DOHH2 (cell line): Measurements from ENCODE around the gene ODAD2.

Experiments
- H3F3A ChIP-seq: fragments of 200-600 bp; sonication (generic), shearing (Covaris generic); 2 replicates; pipeline ENCODE4 v1.6.0; 2016; ENCODE audit warnings: antibody characterized with exemption, mild to moderate bottlenecking; ENCODE audit not compliant: control insufficient read depth, insufficient read depth
- H3K27ac ChIP-seq: fragments of 200-600 bp; sonication (generic); 2 replicates; pipeline ENCODE4 v1.5.1; 2014; ENCODE audit warnings: low read depth, mild to moderate bottlenecking, low read length, moderate library complexity
- H3K27me3 ChIP-seq: fragments of 200-600 bp; sonication (generic); 2 replicates; pipeline ENCODE4 v1.6.1; 2014; ENCODE audit warnings: mild to moderate bottlenecking, low read length, mixed read lengths; ENCODE audit not compliant: control insufficient read depth
- H3K36me3 ChIP-seq: fragments of 200-600 bp; sonication (generic); 2 replicates; pipeline ENCODE4 v1.6.1; 2014; ENCODE audit warnings: mild to moderate bottlenecking, low read length, moderate library complexity, mixed read lengths; ENCODE audit not compliant: control insufficient read depth
- H3K4me1 ChIP-seq: fragments of 200-600 bp; sonication (generic); 2 replicates; pipeline ENCODE4 v1.6.1; 2014; ENCODE audit warnings: mild to moderate bottlenecking, low read length, mixed read lengths; ENCODE audit not compliant: control insufficient read depth
- H3K4me2 ChIP-seq: fragments of 200-600 bp; sonication (generic); 2 replicates; pipeline ENCODE4 v1.6.0; 2014; ENCODE audit warnings: mild to moderate bottlenecking, low read length, moderate library complexity
- H3K4me3 ChIP-seq: fragments of 200-600 bp; sonication (generic); 2 replicates; pipeline ENCODE4 v1.5.1; 2014; ENCODE audit warnings: mild to moderate bottlenecking, low read length, mixed read lengths
- H3K79me2 ChIP-seq: fragments of 200-600 bp; sonication (generic); 2 replicates; pipeline ENCODE4 v1.6.1; 2014; ENCODE audit warnings: mild to moderate bottlenecking, low read length, mixed read lengths; ENCODE audit not compliant: control insufficient read depth
- H3K9me2 ChIP-seq: fragments of 200-600 bp; sonication (generic); replicated peaks from 2 replicates; pipeline ENCODE4 v1.6.1; 2014; ENCODE audit warnings: mild to moderate bottlenecking, low read length, mixed read lengths; ENCODE audit not compliant: control insufficient read depth
- H3K9me3 ChIP-seq: fragments of 200-600 bp; sonication (generic); 2 replicates; pipeline ENCODE4 v1.6.1; 2014; ENCODE audit warnings: antibody characterized with exemption, low read length, mixed read lengths; ENCODE audit not compliant: control insufficient read depth, insufficient read depth
- H4K20me1 ChIP-seq: fragments of 200-600 bp; sonication (generic); 2 replicates; pipeline ENCODE4 v1.6.0; 2014; ENCODE audit warnings: low read depth, mild to moderate bottlenecking, antibody characterized with exemption, low read length, moderate library complexity; ENCODE audit not compliant: control insufficient read depth, insufficient read depth
- EZH2phosphoT487 ChIP-seq: fragments of 200-600 bp; sonication (generic); IDR thresholded peaks from 2 replicates; pipeline ENCODE4 v1.6.1; 2017; ENCODE audit warnings: borderline replicate concordance, mild to moderate bottlenecking, antibody characterized with exemption, low read length, moderate library complexity, mixed read lengths
- TF ChIP-seq, protein P1 (sequence below): fragments of 200-600 bp; sonication (generic); IDR thresholded peaks from one replicate; pipeline ENCODE4 v1.5.1; 2014; ENCODE audit warnings: antibody characterized with exemption, mild to moderate bottlenecking, low read depth, low read length; ENCODE audit not compliant: poor library complexity, severe bottlenecking

Gene ODAD2

DNA sequence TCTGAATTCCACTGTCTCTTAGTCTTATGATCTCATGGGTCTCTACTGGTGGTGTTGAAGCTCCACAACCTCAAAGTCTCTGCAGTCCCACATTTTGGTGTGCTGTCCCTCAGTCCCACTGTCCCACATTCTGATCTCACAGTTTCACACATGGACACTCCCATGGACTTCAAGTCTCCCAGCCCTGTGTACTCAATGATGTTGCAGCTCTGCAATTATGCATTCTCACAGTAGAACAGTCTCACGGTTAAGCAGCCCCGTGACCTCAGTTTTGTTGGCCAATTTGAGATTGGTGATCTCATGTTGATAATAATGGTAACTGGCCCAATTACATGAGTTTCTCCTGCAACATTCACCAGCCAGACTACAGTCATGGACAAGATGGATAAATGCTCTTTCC is 109.4 kb downstream of the ODAD2 start:
- no peak for TF ChIP-seq EZH2phosphoT487
- TF ChIP-seq, protein P1, sequence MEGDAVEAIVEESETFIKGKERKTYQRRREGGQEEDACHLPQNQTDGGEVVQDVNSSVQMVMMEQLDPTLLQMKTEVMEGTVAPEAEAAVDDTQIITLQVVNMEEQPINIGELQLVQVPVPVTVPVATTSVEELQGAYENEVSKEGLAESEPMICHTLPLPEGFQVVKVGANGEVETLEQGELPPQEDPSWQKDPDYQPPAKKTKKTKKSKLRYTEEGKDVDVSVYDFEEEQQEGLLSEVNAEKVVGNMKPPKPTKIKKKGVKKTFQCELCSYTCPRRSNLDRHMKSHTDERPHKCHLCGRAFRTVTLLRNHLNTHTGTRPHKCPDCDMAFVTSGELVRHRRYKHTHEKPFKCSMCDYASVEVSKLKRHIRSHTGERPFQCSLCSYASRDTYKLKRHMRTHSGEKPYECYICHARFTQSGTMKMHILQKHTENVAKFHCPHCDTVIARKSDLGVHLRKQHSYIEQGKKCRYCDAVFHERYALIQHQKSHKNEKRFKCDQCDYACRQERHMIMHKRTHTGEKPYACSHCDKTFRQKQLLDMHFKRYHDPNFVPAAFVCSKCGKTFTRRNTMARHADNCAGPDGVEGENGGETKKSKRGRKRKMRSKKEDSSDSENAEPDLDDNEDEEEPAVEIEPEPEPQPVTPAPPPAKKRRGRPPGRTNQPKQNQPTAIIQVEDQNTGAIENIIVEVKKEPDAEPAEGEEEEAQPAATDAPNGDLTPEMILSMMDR, result no peak
- Histone ChIP-seq H3K27me3 (no peaks in the 10 kb centered on the region), H3K36me3 (no peaks in the 10 kb centered on the region), H3K4me2 (no peak overlapping the region), H3K4me1 (no peaks in the 10 kb centered on the region), H3K4me3 (no peak overlapping the region), H3F3A (no peaks in the 10 kb centered on the region), H3K9me2 (no peaks in the 10 kb centered on the region), H3K79me2 (no peaks in the 10 kb centered on the region), H3K27ac (no peak overlapping the region), H4K20me1 (no peaks in the 10 kb centered on the region), H3K9me3 (no peaks in the 10 kb centered on the region)

DNA sequence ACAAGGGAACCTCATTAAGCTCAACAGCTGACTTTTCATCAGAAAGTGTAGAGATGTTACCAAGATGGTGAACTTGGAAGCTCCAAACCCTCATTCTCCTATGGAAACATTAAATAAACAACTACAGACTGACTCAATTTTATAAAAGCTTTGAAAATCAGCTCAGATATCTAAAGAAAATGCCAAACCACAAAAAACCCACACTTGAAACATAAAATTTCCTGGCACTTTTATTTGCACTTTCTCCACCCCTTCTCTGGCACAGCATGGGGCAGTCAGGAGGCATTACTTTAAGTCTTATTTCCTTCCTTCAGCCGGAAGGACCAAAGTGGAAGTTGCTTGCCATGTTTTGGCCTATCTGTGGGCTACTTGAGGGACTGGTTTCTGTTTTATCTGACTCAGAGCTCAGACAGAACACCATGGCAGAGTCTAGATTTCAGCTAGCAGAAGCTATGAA is 114.7 kb downstream of the ODAD2 start:
- H3K36me3 ChIP-seq, result no peaks in the 10 kb centered on the region
- H3K79me2 ChIP-seq, result no peaks in the 10 kb centered on the region
- TF ChIP-seq, protein P1, result no peak
- no peak for TF ChIP-seq EZH2phosphoT487
- H3K9me3 ChIP-seq, result no peaks in the 10 kb centered on the region
- no peak overlapping the region for H3K4me2 ChIP-seq
- H3K9me2 ChIP-seq, result no peaks in the 10 kb centered on the region
- no peak overlapping the region for H3K27ac ChIP-seq
- H3K27me3 ChIP-seq, result no peaks in the 10 kb centered on the region
- H3K4me3 ChIP-seq, result no peak overlapping the region
- H3F3A ChIP-seq, result no peaks in the 10 kb centered on the region
- H3K4me1 ChIP-seq, result no peaks in the 10 kb centered on the region
- no peaks in the 10 kb centered on the region for H4K20me1 ChIP-seq

DNA sequence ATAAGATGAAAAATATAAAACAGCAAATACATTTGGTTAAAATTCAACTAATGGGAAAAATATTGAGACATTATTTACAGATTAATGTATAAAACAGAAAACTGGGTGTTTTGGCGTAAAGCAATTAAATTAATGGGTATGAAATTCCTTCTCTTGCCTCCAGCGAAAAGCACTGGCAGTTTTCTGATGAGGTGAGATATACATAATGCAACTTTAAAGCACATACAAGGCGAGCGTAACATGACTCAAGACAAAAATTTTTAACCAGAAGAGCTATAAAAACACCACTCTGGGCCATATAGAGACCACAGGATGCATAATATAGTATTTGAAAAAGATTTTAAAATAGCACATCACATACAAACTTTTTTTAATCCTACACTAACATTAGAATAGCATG is 120.6 kb downstream of the ODAD2 start:
- no peaks in the 10 kb centered on the region for H3K9me2 ChIP-seq
- no peak overlapping the region for H3K4me2 ChIP-seq
- no peaks in the 10 kb centered on the region for H3K9me3 ChIP-seq
- no peaks in the 10 kb centered on the region for H3F3A ChIP-seq
- no peaks in the 10 kb centered on the region for H3K79me2 ChIP-seq
- no peaks in the 10 kb centered on the region for H3K27me3 ChIP-seq
- no peak overlapping the region for H3K27ac ChIP-seq
- no peaks in the 10 kb centered on the region for H4K20me1 ChIP-seq
- no peaks in the 10 kb centered on the region for H3K4me1 ChIP-seq
- H3K36me3 ChIP-seq, result no peaks in the 10 kb centered on the region
- H3K4me3 ChIP-seq, result no peak overlapping the region
- TF ChIP-seq, protein P1, result no peak
- no peak for TF ChIP-seq EZH2phosphoT487

DNA sequence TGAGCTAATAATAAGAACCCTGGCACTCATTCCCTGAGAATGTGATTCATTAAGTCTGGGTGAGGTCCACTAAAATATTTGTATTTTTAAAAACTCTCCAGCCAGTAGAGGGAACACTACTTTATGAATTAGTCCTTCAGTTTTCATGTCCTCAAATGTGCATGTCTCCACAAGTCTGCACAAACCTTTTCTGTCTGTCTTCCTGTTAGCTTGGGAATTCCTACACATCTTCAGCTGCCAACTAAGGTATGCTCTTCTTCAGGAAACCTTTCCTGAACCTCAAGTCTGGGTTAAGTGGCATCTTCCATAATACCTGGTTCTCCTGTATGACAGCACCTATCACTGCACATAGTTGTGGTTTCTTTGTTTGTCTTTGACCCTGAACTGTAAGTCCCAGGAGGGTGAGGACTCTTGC is 133.7 kb downstream of the ODAD2 start:
- H3K4me2 ChIP-seq, result no peak overlapping the region
- no peaks in the 10 kb centered on the region for H3K27me3 ChIP-seq
- TF ChIP-seq, protein P1, result no peak
- TF ChIP-seq EZH2phosphoT487, result no peak
- H4K20me1 ChIP-seq, result no peaks in the 10 kb centered on the region
- no peak overlapping the region for H3K27ac ChIP-seq
- no peak overlapping the region for H3K4me3 ChIP-seq
- H3K36me3 ChIP-seq, result no peaks in the 10 kb centered on the region
- H3F3A ChIP-seq, result no peaks in the 10 kb centered on the region
- H3K9me2 ChIP-seq, result no peaks in the 10 kb centered on the region
- H3K4me1 ChIP-seq, result no peaks in the 10 kb centered on the region
- H3K9me3 ChIP-seq, result no peaks in the 10 kb centered on the region
- H3K79me2 ChIP-seq, result no peaks in the 10 kb centered on the region
